CD1c-positive myeloid dendritic cell (primary cell): ENCODE data around the gene BLMH.

Experiments used
- DNase-seq: peaks from one replicate; pipeline ENCODE4 v3.0.0-alpha.2; 2016; ENCODE audit errors: extremely low spot score

Gene BLMH

GRCh38 chr17:30229012-30229411, 62.7 kb downstream of the BLMH start:
- DNase-seq = no peak

GRCh38 chr17:30228011-30228410, 63.7 kb downstream of the BLMH start:
- no peak for DNase-seq

- DNase-seq = no peak
Measured at GRCh38 chr17:30226878-30227277, 64.9 kb downstream of the BLMH start.

- no peak for DNase-seq
Measured at GRCh38 chr17:30225919-30226553, 65.7 kb downstream of the BLMH start.

- DNase-seq = no peak
Measured at GRCh38 chr17:30225112-30225511, 66.6 kb downstream of the BLMH start.

- DNase-seq = no peak
Measured at GRCh38 chr17:30224419-30224960, 67.3 kb downstream of the BLMH start.

- DNase-seq = no peak
Measured at GRCh38 chr17:30222721-30223175, 69.0 kb downstream of the BLMH start.

GRCh38 chr17:30222251-30222650, 69.5 kb downstream of the BLMH start:
- DNase-seq = no peak

GRCh38 chr17:30221346-30221745, 70.4 kb downstream of the BLMH start:
- no peak for DNase-seq

- no peak for DNase-seq
Measured at GRCh38 chr17:30220414-30220813, 71.3 kb downstream of the BLMH start.

GRCh38 chr17:30219833-30220232, 71.9 kb downstream of the BLMH start:
- DNase-seq = no peak

- no peak for DNase-seq
Measured at GRCh38 chr17:30219315-30219714, 72.4 kb downstream of the BLMH start.

GRCh38 chr17:30218799-30219198, 72.9 kb downstream of the BLMH start:
- DNase-seq = no peak

- DNase-seq = no peak
Measured at GRCh38 chr17:30217746-30218245, 73.9 kb downstream of the BLMH start.

GRCh38 chr17:30217054-30217453, 74.7 kb downstream of the BLMH start:
- DNase-seq = no peak

- no peak for DNase-seq
Measured at GRCh38 chr17:30212750-30213149, 79.0 kb downstream of the BLMH start.

GRCh38 chr17:30211371-30211770, 80.4 kb downstream of the BLMH start:
- no peak for DNase-seq

GRCh38 chr17:30210901-30211300, 80.8 kb downstream of the BLMH start:
- no peak for DNase-seq

- no peak for DNase-seq
Measured at GRCh38 chr17:30210366-30210765, 81.4 kb downstream of the BLMH start.

GRCh38 chr17:30209930-30210329, 81.8 kb downstream of the BLMH start:
- no peak for DNase-seq

- peak; percentile 32 for DNase-seq
Measured at GRCh38 chr17:30208214-30208613, 83.5 kb downstream of the BLMH start.

GRCh38 chr17:30207655-30208054, 84.1 kb downstream of the BLMH start:
- no peak for DNase-seq

GRCh38 chr17:30203471-30203981, 88.2 kb downstream of the BLMH start:
- no peak for DNase-seq
